Head of caudate nucleus (tissue), 42 donors: ENCODE data around the gene RBM19.
A peak's percentile ranks its signal among the peaks of the same experiment; 100 is the strongest.

ENCODE experiments used
- DNase-seq, 42 donors: peaks; one replicate each; pipeline versions ENCODE4 v3.0.0 to v3.0.0-alpha.2; 2020 to 2021; ENCODE audit warnings: mixed read lengths in 7 of 42
- intact Hi-C: fragments of 100-400 bp; cut with DNase I; formaldehyde crosslinking; loops from one replicate; pipeline ENCODE4 v1.15.0; 2022

Gene RBM19

DNA sequence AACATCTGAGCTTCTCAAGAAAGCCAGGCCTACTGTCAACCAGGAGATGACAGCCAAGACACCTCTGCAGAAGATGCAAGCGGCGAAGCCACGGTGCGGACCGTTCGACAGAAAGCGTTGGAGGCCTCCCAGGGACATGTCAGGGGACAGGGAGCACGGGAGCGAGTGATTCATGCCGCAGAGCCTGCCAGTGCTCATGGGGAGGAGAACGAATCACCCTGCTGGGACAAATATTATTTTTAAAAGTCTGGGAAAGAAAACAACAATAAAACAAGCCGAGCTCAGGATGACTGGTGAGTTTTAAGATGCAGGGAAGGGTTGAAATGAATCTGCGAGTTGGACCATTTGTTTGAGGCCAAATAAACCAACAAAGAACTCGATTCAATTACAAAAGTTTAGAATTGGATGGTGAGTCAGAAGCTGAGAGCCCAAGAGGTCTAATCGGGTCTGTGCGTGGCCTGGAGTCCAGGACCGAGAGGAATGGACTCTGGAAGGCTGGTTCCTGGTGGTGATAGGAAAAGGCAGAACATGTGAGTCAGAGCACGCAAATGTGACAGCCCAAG is 91.0 kb downstream of the RBM19 start:
- peak in 5 of 42 donors; percentile 37 to 68 (median 42) for DNase-seq
- intact Hi-C loops, result no loop called here

DNA sequence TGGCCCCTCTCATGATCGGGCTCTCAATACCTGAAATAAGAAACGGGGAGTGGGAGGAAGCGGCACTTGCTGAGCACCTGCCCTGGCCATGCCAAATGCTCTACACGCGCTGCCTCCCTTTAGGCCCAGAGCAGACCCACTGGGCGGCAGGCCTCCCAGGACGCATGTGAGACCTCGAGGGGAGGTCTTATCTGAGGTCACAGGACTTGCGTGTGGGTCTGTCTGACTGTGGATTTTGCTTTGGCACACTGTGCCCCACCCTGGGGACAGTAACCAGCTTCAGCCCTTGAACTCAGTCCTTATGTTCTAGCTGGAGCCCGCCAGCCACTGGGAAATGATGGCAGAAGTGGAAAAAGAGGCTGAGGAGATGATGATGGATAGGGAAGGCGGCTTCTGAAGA is 91.8 kb downstream of the RBM19 start:
- intact Hi-C loops, result no loop called here
- no peak for DNase-seq

DNA sequence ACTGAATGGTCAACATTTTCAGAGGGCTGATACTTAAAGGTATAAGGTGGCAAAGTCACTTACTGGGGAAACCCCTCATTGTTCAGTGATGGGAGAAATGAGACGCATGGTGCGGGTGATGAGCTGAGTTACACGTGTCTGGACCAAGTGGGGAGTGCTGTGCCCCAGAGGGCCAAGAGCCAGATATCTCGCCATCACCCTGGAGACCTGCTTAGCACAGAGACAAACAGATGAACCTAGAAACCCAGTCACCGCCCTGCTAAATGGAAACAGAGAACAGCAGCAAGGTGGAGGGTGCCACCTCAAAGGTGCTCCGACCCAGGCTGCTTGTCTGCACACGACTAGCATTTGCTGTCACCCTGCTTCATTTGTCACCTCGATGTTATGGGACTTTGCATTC is 92.4 kb downstream of the RBM19 start:
- intact Hi-C loops, result no loop called here

DNA sequence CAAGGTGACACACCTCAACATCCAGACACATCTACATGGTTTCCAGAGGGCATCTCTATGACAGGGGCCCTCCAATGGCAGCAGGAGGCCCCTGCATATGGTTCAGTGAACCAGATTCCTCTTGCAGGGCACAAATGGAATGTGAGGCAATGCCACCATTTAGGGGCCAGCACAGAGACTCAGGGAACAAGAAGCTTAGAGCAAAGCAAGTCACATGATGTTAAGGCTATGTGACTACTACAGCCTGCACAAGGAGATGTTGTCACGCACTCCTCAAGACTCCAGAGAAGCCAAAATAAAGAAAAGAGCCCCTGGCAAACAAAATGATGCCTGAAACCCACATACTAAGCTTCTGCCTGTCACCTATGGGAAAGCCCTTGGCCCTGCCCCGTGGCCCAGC is 95.2 kb downstream of the RBM19 start:
- DNase-seq, result no peak
- intact Hi-C loops, result no loop called here

More for the DNA sequence above, 92.4 kb downstream of the RBM19 start:
- no peak for DNase-seq

DNA sequence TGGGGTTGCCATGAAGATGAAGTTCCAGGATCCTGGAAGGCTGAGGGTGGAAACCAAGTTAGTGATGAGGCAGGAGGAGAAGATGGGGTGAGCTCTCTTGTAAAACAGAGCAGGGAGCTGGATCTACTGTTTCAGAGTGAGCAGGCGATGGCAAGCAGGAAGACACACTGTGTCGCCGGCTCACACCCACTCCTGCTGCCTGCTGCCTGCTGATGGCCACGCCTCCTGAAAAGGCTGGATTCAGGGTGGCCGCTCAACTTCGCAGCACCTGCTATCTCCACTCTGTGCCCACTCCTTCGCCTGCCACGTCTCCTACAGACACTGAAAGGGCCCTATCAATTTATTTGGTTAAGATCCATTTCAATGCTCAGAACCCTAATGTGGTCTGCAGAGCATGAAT is 96.1 kb downstream of the RBM19 start:
- DNase-seq, result peak in 4 of 42 donors; percentile 25 to 55 (median 40)
- intact Hi-C loops, result no loop called here

DNA sequence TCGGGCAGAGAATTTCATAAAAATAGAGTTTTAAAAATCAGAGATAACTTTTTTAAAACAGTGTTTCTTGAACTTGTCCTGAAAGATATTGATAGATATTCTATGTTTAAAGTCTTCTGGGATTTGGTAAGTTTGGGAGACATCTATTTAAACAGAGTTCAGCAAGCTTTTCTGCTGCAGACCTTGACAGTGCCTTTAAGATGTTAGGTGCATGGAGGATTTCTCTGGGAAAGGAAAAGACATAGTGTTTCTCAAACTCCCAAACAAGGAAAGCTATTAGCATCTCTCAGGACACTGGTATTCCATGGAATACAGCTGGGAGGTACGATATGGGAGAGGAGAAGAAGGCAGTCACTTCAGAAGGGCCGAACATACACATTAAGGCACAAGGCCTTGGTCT is 97.8 kb downstream of the RBM19 start:
- DNase-seq, result no peak
- intact Hi-C loops, result no loop called here

DNA sequence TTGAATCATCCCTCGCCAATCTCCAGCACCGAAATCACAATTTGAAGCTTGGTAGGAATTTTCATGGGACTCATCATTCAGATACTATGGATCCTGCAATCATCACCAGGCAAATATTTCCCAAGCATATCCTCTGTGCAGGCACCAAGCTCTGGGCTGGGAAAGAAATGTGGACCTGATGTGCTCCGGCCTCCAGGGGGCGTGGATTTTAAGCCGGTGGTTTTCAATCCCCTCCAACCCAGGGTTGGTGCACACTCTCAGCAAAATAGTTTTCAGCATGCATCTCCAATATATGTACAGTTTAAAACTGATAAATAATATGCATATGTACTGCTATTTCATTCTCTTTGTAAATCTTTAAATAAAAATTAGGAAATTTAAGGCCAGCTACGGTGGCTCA is 98.9 kb downstream of the RBM19 start:
- no peak for DNase-seq
- intact Hi-C loops, result no loop called here

DNA sequence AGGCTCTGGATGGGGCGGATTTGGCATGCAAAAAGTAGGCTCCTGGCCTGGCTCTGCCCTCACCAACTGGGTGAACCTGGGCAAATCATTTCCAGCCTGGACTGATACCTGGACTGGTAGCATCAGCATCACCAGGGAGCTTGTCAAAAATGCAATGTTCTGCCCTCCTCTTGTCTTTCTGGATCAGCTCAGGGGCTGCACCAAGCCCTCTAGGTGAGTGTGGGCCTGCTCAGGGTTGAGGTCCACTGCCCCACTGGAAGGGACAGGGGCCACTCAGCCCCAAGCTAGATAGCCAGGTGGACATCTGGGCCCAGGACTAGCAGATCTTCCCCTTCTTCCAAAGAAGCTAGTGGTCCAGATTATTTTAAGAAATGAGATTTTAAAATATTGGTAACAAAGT is 99.6 kb downstream of the RBM19 start:
- intact Hi-C loops, result no loop called here

DNA sequence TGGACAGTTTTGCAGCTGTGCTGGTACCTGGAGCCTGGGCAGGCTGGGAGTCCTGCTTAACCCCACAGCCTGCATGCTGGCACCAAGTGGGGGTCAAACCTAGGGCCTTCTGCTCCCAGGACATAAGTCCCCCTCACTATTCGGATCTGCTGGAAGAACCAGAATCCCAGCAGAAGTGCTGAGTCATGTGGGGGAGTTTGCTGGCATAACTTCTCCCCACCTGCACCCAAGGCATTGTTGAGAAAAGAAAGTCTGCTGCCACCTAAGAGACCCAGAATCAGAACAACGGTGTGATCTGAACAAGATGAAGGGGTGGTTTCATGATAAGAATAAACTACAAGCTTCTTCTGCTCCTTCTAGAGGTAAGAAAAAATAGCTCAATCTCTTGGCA is 102.7 kb downstream of the RBM19 start:
- intact Hi-C loops, result no loop called here
- peak; percentile 33 to 91 (median 70) for DNase-seq

More for the DNA sequence above, 99.6 kb downstream of the RBM19 start:
- no peak for DNase-seq

DNA sequence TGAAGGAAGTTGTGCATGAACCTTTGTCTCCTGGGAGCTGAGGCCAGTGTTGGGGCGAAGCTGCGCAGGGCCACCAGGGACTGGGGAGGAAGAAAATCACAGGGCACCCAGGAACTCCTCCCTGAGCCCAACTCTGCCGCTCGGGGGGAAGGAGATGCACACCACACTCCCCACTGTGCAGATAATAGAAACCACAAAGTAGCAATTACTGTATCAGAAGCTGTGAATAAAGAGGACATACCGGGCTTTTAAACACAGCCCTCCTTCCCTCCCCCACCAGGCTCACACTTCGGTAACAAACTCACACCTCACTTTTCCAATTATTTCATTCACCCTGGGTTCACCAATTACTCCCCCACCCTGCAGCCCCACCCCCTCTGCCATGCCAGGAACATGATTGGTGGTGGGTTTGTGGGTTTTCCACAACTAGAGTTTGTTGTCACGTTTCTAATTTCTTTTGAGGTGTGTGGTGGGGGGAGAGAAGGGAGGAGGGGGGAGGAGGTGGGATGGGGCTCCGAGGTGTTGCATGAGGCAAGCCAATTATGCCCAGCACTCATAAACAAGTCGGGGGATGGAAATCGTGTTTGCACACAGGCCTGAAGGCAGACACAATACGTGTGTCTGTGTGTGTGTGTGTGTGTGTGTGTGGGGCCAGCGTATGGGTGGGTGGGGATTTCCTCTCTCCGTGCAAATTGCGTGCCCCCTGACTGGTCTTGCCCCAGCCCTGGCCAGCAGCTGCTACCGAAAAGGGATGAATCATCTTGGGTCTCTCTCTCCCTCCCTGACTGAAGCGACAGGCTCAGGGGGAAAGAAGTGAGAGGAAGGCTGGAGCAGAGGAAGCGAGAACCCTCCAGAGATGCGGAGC is 103.3 kb downstream of the RBM19 start:
- intact Hi-C loops, result no loop called here
- DNase-seq, result peak in 5 of 42 donors; percentile 10 to 73 (median 31)

DNA sequence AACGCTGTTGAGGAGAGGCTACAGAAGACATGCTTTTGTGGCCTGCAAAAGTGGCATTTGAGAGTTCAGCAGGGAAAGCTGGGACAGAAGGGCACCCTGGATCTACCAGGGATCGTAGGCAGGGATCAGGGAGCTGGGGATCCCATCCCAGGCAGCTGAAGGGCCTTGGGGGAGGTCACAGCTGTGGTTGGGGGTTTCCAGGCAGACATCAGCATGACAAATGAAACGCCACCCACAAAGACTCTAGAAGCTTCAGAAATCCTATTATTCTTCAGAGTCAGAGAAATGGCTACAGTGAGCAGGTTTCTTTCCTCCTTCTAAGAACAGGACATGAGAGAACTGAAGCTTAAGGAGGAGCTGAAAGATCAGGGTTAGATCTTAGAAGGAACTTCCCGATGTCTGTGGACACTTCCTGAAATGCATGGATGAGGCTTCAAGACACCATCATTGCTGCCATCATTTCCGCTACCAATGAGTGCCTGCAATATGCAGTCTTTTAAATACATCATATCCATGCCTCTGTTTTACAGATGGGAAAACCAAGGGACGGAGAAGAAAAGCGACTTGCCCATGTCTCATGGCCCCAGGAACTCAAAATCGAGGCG is 104.3 kb downstream of the RBM19 start:
- intact Hi-C loops, result no loop called here

DNA sequence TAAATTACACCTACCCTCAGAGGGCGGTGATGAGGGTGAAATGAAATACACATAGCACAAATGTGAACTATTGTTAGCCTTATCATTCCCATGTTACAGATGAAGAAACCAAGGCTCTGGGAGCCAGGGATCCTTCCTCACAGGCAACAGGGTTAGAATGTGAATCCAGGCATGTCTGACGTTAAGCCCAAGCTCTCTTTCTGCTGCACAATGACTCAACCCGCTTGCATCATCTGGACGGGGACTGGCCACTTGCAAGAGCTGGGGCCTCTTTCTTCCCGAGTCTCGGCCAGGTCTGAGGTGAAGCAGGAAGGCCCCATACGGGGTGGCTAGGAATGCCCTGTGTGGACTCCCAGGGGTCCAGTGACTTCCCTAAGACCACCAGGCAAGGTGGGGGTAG is 105.2 kb downstream of the RBM19 start:
- intact Hi-C loops, result no loop called here
- peak in 1 of 42 donors; percentile 55 for DNase-seq

More for the DNA sequence above, 104.3 kb downstream of the RBM19 start:
- DNase-seq, result no peak

DNA sequence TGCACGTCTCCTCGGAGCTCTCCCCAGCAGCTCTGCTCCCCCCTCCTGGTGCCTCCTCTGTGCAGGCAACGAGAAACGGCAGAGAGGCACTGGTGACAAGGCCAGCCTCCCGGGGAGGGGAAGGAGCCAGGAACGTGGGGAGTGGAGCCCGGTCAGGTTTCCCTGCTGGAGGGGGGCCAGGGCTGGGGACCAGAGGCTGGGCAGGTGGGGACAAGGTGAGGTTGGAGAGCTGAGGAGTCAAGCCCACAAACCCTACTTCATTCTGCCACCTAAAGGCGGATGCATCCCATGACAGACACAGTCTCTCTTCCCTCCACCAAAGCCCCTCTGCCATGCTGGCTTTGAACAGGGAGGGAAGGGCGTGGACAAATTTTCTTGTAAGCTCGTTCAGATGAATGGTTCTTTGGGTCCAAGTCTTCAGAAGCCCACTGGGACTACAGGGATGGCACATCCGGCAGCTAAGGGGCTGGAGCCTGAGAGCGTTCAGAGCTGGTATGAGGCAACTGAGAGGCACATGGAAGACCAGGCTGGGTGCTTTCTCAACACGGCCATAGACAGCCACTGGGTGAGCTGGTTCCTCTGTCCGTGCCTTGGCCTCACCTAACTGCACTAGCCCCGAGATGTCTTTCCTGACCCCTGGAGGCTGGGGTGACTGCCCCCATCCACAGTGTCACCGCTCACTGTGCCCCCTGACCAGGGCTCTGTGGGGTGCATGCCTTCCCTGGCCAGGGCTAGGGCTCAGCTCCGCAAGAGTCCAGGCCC is 105.9 kb downstream of the RBM19 start:
- intact Hi-C loops, result no loop called here
- peak in 17 of 42 donors; percentile 7 to 61 (median 34) for DNase-seq

DNA sequence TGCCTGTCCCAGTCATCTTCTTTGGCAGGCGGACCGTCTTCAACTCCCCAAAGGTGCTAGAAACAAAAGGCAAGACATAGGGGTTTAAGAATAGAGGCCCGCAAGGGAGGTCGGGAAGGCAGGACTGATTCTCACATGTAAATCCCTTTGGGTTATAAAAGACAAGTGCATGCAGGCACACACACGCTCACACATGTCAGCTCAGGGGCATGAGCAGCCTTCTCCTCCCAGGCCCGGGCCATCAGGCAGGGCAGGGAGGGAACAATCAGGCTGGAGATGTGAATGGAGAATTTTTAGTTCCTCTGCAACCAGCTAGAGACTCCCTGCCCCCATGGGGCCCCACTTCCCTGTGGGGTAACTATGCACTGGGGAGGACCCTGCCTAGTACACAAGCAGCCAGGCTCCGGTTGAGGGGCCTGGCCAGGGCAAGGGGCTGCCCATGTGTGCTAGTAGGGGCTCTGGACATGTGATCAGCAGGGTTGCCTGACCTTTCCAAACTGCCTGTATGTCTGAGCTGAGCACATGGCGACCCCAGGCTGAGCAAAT is 107.2 kb downstream of the RBM19 start:
- intact Hi-C loops, result no loop called here
- DNase-seq, result no peak

DNA sequence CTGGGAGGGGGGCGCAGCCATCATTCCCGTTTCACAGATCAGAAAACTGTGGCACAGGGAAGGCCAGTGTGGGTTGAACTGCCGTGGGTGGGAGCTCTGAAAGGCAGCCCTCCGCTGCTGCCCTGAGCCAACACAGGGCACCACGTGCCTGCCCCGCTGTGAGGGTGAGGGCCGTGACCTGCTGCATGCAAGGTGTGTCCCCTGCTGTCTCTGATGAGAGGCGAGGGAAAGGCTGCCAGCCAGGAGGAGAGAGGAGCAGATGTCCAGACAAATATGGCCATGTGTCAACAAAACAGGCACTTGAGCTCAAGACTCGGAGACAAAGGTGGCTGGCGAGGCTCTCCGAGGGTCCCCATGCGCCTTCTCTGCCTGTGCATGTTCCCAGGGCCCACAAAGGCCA is 108.8 kb downstream of the RBM19 start:
- no peak for DNase-seq
- intact Hi-C loops, result no loop called here

DNA sequence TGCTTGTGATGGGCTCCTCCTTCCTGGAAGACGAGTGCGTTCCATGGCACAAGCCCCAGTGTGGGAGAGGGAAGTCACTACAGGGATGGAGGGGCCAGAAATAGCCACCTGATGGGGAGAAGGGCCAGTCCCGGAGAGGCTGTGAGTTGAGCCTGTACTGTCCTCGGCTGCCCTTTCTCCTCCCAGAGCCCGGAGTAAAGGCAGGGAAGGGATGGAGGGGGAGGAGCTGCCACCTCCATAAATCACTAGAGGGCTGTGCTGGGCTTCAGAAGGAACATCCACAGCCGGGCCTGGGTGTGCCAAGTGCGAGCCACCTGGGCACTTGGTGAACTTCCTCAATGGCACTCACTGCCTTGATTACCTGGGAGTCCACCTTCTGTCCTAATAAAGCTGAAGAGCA is 110.1 kb downstream of the RBM19 start:
- intact Hi-C loops, result no loop called here

DNA sequence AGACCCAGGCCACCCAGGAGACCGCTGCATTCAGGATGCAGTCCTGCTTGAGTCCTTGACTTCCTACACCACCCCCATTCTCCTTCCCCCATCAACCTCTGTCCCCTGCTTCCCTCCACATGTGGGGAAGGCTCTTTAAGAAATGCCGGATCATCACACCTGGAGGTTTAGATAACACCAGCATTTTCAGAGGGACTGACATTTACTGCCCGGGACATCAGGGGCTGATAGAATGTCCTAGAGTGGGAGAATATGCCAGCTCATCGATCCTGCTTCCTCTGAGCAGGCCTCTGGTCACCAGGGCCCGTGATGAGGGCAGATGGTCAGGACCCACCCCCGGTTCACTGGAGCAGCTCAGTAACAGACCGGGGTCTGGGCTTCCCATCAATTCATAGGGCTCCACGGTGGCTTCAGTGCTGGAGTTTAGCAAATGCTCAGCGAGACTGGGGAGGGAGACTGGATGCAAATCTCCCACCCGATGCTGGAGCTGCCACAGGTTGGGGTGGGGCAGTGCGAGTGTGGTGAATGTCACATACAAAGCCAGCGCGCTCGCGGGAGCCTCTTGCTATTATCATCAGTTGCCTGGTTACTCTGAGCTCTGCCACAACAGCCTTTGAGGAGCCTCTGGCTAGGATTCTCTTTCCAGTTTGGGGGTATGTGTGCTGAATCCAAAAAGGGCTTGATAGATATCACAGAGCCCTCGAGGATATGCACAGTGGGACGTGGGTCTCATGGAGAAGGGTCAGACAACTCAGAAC is 111.6 kb downstream of the RBM19 start:
- intact Hi-C loops, result no loop called here
- peak in 1 of 42 donors; percentile 21 for DNase-seq

More for the DNA sequence above, 110.1 kb downstream of the RBM19 start:
- no peak for DNase-seq

DNA sequence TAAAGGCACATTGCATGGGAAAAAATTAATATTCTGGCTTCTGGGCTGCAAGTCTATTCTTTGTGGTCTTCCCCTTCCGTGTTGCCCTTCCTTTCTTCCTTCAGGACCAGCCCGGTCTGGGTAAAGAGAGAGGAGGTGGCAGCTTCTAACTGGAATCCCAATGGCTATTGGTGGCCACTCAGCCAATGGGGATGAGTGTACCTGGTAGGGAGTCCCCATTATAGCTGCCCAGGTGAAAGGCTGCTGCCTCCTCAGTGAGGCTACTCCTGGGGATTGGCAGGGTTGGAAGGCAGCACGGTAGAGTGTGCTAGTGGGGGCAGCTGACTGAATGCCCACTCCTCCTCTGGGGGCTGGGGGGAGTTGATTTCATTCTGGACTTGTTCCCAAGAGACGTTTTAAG is 112.6 kb downstream of the RBM19 start:
- intact Hi-C loops, result no loop called here
- no peak for DNase-seq
